Stromal cell of bone marrow (primary cell): ENCODE results near the gene HECTD4.

Experiments
- DNase-seq: peaks from one replicate; pipeline ENCODE4 v3.0.0-alpha.2; 2012; ENCODE audit warnings: low read depth

HECTD4 gene

DNA sequence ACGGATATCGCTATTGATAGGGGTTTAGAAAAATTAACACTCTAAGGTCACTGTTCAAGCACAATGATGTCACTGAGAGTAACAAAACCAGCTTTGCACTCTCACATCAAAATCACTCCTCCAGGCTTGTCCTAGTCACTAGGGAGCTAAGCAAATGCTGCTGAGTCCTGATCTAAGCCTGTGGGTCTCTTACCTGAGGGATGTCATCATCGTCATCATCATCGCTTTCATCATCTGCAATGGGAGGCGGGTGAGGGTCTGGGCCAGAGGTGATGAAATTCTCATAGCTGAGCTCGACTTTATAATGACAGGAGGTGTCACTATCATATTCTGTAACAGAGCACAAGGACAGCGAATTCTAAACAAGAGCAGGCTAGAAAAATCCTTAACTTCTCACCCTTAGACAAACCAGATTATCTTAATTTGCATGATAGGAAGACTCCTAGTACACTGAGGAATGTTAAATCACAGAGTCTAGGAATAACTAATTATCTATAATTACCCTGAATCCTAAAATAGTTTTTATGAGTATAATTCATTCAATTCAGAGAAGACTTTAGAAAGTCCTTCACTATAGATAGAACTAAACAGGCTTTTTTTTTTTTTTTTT is 173.8 kb downstream of the HECTD4 start:
- DNase-seq = no peak

DNA sequence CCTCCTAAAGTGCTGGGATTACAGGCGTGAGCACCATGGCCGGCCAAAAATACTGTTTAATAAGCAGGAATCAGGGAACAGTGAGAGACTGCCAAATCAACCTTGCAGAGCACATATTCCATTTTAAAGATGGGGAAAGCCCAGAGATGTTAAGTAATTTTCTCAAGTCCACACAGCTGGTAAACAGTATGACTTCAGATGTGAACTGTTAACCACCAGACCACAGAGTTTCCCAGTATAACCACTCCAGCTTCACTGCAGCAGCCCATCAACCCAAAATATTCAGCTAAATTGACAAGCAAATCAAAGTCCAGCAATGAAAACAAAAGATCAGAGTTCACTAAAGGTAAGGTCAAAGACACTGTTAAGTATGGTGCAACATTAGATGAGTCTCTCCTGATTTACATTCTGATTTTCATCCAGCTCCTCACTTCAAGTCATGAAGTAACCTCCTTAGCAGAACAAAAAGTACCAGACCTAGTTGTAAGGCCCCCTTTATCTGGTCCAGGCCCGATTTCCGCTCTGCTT is 174.8 kb downstream of the HECTD4 start:
- no peak for DNase-seq

DNA sequence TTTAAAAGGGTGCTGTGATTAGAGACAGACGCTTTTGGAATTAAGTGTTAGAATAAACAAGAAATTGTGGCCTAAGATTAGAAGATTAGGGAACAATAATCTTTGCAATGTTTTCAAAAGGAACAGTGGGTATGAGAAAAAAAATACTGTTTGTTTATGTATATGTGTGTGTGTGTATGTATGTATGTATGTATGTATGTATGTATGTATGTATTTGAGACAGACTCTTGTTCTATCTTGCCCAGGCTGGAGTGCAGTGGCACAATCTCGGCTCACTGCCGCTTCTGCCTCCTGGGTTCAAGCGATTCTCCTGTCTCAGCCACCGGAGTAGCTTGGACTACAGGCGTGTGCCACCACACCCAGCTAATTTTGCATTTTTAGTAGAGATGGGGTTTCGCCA is 175.3 kb downstream of the HECTD4 start:
- DNase-seq = no peak

DNA sequence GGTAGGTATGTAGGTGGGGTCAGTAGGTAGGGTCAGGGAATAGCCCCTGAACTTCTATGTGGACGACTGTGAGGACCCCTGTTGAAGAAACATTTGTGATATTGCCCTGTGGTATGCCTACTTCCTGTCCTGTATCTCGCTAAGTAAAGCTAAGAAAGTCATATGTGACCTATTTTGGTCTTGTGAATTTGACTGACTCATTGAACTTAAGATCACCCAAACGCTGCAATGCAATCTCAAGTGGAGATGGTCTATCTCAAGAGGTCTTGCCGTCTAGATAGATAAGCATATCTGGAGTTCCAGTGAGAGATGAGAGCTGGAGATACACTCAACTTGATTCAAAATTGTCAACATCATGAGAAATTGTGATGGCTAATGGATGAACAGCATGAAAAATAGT is 183.1 kb downstream of the HECTD4 start:
- no peak for DNase-seq

DNA sequence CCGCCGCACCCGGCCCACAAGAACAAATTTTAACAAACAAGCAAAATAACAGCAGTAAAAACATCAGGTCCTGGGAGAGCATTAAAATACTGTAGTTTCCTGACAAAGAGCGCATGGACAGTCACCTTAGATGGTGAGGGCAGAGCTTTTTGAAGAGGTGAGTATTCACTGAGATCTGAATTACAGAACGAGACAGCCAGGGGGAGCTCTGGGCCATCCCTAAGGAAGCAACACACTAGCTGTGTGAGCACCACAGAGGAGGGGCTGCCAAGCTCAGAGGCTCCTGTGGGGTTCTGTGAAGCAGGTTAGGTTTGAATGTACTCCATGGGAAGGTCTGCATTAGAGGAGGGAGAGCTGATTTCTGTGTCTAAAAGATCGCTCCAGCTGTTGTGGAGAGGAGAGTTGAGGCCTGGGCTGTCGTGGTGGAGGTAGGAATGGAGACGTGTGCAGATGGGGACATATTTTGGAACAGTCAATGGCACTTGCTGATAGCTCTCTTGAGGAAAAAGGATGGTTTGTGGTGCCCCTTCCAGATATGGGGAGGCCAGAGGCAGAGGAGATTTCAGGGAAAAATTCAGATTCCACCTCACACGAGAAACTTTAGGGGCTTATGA is 184.0 kb downstream of the HECTD4 start:
- DNase-seq = peak; percentile 15

DNA sequence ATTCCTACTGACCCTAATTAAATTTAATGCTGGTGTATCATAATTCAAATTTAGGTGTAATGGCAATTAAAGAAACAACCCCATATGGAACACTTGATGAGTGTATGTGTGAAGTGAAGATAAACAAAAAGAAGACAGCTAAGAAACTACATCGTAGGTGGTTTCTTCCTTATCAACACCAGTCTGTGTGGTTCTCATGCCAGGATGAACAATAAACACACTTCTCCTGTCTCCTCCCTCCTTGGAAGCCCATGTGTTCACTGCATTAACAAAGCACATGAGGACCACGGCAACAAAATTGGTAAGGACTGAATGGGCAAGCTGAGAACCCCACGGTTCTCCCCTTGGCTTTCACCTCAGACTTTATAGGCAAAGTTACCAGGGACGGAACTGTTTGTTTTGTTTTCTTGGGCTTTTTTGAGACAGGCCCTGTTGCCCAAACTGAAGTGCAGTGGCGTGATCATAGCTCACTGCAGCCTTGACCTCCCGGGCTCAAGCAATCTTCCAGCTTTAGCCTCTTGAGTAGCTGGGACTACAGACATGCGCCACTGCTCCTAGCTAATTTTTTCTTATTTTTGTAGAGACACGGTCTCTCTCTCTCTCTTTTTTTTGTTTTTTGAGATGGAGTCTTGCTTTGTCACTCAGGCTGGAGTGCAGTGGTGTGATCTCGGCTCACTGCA is 185.9 kb downstream of the HECTD4 start:
- DNase-seq = no peak

DNA sequence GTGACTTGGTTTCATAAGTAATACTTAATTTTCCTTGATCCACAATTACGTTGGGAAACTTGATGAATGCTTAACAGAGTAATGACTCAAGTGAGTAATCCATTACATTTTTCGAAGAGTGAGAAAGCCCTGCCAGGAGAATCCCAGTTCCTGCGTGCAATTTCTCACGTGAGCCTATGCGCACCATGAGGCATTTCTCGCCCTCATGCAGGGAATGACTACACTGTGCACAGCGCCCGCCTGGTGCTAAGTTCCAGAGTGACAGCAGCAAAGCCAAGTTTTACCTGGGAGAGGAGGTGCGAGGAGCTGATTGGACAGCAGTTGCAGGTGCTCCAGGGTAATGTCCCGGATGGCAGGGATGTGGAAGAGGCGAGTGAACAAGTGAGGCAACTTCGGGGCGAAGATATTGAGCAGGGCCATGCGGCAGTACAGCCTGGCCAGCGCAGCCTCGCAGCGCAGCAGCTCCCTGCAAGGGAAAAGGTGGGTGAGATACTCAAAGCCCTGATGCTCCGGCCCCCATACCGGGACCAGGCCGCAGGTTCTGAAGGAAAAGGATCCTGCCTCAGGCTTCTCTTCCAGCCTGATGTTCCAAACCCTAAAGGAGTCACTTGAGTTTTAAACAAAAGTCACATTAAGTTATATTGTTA is 187.5 kb downstream of the HECTD4 start:
- DNase-seq = no peak

DNA sequence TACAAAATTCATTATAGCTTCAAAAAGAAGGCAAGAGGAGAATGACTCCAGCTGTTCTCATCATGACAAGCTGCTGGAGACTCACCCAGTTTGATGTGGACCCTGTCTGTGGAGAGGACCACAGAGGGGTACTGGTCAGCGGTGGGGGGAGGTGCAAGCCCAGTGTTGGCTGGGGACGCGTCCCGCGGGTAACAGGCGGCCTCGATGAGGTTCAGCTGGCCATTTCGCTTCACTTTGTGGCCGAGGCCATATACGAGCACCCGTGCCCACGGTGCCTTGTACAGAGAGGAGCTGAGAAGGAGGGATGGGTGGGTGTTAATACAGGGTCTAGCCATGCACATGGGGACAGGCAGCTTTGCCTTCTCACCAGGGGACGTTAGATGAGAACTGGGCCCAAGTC is 189.8 kb downstream of the HECTD4 start:
- DNase-seq = no peak

DNA sequence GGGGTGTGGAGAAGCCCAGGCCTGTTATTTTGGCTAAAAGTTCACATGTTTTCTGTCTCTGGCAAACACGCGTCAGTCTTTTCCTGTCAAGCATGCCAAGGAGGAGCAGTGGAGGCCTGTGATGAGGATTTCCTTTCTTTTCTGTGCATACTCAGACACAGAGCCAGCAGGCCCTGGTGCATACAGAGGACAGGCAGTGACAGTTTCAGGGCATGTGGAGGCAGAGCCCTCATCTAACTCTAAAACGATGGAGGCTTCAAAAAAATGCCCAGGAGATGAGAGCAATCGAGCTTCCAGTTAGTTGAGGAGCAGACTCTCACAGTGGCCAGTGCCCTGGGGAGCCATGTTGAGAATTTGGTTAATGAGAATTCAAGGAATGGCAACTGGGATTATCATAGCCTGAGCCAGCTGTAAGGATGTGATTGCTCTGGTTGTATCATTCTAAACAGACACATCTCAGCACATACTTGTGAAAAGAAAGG is 190.3 kb downstream of the HECTD4 start:
- DNase-seq = peak; percentile 7

DNA sequence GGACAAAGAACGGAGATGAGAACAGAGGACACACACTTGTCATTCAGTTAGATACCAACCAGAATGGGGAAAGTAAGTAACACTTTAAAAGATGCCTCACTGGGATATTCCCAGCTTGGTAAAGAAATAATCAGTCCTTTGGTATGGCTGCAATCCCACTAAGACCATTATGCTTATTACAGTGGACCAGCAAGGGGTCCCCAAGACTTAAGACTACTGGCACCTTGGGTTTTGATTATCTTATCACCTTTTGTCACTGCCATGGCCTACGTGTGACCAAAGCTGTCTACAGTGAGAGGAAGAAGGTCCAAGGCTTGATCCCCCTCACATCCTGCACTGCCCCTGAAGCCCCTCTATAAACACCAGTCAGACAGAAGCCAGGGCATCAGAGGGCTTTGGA is 191.0 kb downstream of the HECTD4 start:
- no peak for DNase-seq

DNA sequence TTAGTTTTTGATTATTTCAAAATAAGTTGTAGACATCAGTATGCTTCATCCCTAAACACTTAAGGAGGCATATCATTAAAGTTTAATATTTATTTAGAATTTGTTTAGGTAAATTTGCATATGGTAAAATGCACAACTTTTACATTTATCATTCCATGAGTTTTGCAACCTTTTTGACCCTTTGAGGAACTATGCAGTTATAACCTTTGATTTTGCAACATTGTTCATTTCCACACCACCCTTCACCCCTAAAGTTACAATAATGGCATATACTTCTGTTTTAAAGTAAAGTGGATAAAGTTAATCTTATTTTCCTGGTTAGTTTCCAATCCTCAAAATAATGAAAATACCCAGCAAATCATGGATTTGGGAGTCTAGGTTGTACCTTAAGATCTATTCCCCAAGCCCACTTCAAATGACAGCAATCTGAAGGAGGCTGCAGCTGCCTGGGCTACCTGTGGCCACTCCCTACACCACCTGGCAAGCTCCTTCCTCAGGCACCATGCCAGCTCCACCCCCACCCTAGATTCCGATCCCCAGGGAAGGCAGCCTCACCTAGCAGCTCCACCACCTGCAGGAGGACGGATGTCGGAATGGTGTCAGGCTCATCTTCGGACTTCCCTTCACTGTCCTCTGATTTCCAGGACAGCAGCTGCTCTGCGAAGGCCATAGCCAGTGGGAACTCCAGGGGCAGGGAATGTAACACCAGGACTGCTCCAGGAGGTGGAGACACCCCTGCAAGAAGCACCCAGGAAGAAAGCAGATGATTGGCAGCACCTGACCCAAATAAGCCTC is 191.8 kb downstream of the HECTD4 start:
- no peak for DNase-seq

DNA sequence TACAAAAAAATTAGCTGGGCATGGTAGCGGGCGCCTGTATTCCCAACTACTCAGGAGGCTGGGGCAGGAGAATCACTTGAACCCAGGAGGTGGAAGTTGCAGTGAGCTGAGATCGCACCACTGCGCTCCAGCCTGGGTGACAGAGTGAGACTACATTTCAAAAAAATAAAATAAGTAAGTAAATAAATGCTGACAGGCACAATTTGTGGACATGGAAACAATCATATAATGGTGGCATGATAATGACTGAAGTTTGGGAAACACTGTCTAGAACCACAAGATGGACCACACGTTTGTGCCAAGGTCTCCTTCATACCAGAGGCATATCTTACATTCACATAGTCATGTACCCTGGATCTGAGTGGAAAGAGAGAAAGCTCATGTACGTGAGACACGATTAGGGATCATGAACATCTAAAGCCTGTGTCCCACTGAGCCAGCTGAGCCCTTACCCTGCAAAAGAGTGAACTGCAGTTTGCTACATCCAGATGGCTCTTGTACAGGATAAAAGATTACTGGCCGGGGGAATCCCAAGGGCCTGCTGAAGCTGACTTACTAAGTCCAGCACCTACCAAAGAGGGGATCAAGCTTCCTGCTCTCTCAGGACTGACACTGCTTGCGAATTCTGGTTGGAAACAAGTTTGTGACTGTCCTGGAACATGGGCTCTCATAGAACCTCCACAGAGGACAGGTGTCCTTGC is 194.0 kb downstream of the HECTD4 start:
- no peak for DNase-seq

DNA sequence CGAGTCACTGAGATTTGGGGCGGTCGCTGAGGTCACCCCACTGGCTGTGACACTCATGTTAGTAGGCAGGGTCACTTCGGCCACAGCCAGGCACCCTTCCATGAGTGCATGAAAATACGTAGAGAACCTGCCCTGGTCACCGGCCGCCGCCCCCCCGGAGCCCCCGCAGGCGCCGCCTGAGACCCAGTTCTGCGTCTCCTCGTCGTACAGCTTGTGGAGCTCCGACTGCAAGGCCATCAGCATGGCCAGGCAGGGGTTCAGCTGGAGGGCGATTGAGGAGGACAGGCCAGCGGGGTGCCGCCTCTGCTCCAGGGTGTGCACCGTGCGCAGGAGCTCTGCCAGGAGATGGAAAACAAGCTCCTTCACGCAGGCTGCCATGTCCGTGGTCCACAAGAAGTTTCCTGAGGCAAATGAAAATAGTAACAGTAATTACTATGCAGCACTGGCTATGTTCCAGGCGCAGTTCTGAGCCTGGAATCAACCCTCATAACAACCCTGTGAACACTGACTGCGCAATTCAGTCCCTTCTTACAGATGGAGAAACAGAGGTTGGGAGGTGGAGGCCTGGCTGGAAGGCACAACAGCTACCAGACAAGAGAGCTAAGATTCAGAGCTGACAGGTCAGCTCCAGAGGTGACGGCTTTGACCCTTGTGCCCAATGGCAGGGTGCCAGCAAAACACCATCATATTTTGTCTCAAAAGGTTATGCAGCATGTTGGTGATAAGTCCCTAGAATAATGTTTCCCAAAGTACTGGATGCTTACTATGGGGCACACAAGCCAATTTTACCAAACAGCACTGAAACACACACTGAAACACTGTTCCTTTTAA is 196.9 kb downstream of the HECTD4 start:
- no peak for DNase-seq

DNA sequence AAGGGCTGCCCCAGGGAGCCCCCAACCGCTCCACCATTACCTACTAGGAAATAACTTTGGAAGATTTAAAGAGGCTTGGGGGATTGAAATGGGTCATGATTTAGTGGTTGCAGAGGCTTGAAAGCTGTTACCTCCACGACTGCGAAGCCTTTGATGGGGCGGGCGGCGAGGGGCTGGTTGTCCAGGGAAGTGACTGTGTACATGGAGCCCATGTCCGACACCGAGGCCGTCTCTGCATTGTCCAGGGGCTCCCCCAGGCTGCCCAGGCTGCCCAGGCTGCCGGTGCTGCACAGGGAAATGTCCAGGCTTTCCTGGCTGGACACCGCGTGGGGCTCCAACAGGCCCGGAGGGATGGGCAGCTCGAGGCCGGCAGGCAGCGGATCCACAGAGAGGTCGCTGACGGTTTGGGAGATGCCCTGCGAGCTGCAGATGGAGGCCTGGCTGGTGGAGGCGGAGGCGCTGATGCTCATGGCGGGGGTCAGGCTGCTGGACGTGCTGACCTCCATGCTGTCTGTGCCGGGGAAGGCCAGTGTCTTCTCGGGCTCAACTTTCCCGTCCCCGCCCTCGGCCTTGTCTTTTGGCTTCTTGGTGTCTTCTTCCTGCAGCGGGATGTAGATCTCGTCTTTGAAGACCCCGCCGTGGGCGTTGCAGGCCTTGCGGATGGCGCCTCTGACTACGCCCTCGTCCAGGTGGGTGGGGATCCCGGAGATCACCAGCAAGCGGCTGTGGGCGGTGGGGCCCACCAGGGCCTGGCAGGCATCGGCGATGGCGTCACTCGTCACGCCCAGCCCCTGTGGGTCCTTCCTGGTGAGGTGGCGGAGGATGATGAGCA is 198.0 kb downstream of the HECTD4 start:
- DNase-seq = no peak

DNA sequence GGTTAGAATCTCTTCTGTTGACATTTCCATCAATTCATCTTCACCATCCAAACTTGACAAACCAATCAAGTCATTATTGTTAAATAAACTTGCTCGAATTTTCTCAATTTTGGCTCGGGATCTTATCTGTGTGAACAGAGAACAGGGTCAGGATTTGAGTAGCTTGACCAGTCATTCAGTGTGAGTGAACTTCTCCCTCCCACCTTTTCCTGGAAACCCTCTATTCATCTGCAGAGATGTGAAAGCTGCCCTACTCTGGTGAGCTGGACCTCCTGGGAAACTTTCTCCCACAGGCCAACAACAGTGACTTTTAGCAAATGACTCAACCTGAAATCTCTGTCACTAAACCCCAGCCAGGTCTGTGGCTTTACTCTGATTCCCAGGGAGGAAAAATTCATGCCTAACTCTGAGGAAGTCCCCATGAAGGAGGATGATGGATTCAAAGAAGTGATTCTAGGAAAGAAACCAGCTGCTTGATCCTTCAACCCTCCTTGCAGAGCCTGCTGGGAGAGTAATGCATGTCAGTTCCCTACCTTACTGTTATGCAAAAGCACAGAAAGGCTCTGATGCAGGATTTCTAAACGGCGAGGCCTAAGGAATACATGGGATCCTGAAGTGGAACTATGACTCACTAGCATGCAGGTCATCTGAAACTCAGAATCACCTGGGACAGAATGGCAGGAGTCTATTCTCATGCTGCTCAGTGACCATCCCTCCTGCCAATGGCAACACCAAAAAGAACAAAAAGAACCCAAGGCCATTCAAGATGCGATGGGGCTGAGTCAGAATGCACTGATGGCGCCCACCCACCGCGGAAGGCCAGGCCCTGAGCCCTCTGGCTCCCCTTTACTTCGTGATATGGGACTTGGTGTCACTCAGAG is 198.8 kb downstream of the HECTD4 start:
- peak; percentile 3 for DNase-seq

DNA sequence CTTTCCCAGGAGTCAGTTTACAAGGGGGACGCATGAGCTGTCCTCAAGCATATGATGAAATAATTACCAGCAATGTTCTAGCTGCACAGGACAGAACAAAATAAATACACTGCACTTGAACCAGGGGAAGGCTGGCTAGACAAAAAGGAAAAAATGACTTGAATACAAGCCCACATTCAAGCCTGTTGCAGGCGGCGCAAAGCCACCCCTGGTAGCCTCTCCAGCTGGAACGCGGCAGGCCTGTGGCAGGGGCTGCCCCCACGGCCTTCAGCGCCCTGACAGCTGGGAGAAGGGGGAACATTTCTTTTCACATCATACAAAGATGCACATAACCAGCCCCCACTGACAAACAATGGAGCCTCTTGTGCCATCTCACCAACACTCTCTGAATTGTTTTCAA is 199.7 kb downstream of the HECTD4 start:
- DNase-seq = no peak

DNA sequence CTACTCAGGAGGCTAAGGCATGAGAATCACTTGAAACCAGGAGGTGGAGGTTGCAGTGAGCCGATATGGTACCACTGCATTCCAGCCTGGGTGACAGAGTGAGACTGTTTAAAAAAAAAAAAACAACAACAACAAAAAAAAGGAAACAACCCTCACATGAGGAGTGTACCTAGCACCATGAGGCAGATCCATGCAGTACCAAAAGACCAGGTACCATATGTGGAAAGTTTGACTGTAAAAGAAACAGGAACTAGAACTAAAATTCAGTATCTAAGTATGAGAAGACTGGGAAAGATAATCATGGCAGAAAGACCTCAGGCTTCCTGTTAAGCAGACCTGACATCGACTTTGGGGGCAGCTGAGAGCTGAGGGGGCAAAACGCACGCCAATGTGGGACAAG is 201.8 kb downstream of the HECTD4 start:
- DNase-seq = no peak

DNA sequence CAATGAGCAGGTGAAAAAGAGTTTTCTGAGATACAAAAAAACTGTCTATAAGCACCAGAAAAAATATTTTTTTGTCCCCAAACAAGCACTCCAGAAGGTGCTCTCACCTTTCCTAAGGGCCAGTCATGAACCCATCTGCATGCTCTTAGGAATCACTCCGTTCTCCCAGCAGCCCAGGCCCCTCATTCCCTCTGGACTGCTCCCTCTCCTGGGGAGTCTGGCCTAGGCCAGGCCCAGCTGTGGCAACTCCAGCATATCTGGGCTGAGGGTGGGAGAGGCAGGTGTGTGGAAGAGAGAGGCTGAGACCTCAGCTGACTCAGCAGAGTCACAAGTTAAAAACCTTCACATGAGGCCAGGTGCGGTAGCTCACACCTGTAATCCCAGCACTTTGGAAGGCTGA is 202.3 kb downstream of the HECTD4 start:
- DNase-seq = no peak

DNA sequence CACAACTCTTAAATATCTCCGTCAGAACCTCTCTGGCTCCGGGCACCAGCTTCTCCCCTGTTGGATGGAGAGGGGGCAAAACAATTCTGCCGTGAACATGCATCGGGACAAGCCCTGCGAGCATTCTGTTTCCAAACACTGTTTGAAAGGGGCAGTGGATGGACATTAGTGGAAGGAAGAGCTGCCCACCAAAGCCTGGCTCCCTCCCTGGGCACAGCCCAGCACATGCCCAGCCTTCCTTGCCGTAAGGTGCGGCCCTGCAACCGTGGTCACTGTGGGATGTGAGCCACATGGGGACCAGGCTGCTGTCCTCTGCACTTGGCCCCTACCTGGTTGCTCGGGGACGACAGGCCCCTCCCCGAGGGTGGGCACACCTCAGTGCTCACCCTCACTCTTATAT is 202.9 kb downstream of the HECTD4 start:
- no peak for DNase-seq
